Endothelial cell of umbilical vein (primary cell): ENCODE data around the gene CLIC5. TPM values are rescaled to one million over a fixed set of nuclear protein-coding genes. Genes with fewer than 3 reads are reported as not detected.

ENCODE experiments used
- BruUV-seq: library from RNA; stranded (reverse); fragments of 400-500 nt; replicated peaks from 2 replicates; lab custom pipeline; 2021; lab: Mats Ljungman, UMichigan
- CTCF ChIA-PET: fragments of 300-600, 350-600 bp; sonication (Branson Sonifier 250); formaldehyde crosslinking; loops from one replicate; lab custom pipeline; 2021; ENCODE audit warnings: antibody characterized with exemption, inconsistent platforms; lab: Charles Lee
- POLR2A ChIA-PET: fragments of 300-600, 350-600 bp; sonication (Branson Sonifier 250); formaldehyde crosslinking; loops from one replicate; lab custom pipeline; 2021; ENCODE audit warnings: antibody characterized with exemption, inconsistent platforms; lab: Charles Lee
- DNase-seq: peaks from one replicate; pipeline ENCODE4 v3.0.0-alpha.2; 2011; ENCODE audit warnings: low read depth, low spot score
- FAIRE-seq: peaks from 2 replicates; lab custom pipeline; 2011; peaks lifted over from hg19 to GRCh38; lab: Jason Lieb, UNC
- H2AFZ ChIP-seq: 2 replicates; pipeline ENCODE4 v1.6.0; 2012; ENCODE audit warnings: low read depth, low read length, control low read depth, inconsistent platforms
- H3K27ac ChIP-seq: 2 replicates; pipeline ENCODE4 v1.5.1; 2011; ENCODE audit warnings: low read depth, mild to moderate bottlenecking, control low read depth, low read length, moderate library complexity; ENCODE audit not compliant: insufficient read depth
- H3K27me3 ChIP-seq, 2 experiments: 2 replicates each; pipeline versions ENCODE4 v1.6.0 to v1.6.1; 2011; ENCODE audit warnings: low read length in 2 of 2, mixed read lengths in 1 of 2; ENCODE audit not compliant: control insufficient read depth in 2 of 2, insufficient read depth in 2 of 2
- H3K36me3 ChIP-seq, 2 experiments: 2 replicates in 1 of 2; 3 replicates in 1 of 2; pipeline ENCODE4 v1.5.1; 2011; ENCODE audit warnings: low read length in 2 of 2, mild to moderate bottlenecking in 1 of 2, moderate library complexity in 1 of 2; ENCODE audit not compliant: control insufficient read depth in 2 of 2, insufficient read depth in 2 of 2; ENCODE audit errors: extremely low read depth in 1 of 2
- H3K4me1 ChIP-seq: 3 replicates; pipeline ENCODE4 v1.5.1; 2011; ENCODE audit warnings: mild to moderate bottlenecking, low read length; ENCODE audit not compliant: control insufficient read depth, insufficient read depth; ENCODE audit errors: extremely low read depth
- H3K4me2 ChIP-seq: 2 replicates; pipeline ENCODE4 v1.6.1; 2011; ENCODE audit warnings: low read length, control low read depth, mixed read lengths; ENCODE audit not compliant: insufficient read depth
- H3K4me3 ChIP-seq, 3 experiments: fragments of 200-600 bp in 1 of 3; sonication (generic), shearing (Covaris generic) in 1 of 3; replicated peaks in 1 of 3; 2 replicates each; pipeline ENCODE4 v1.5.1; 2011 to 2016; ENCODE audit warnings: control low read depth in 3 of 3, low read length in 3 of 3, mild to moderate bottlenecking in 2 of 3, inconsistent platforms in 1 of 3, low read depth in 1 of 3, moderate library complexity in 1 of 3; ENCODE audit not compliant: insufficient read depth in 1 of 3
- H3K79me2 ChIP-seq: 2 replicates; pipeline ENCODE4 v1.6.0; 2012; ENCODE audit warnings: low read length, inconsistent platforms; ENCODE audit not compliant: control insufficient read depth, insufficient read depth
- H3K9ac ChIP-seq: replicated peaks from 2 replicates; pipeline ENCODE3; 2011; ENCODE audit warnings: low read length, control low read depth; ENCODE audit not compliant: insufficient read depth; ENCODE audit errors: extremely low read depth
- H3K9me1 ChIP-seq: replicated peaks from 3 replicates; pipeline ENCODE4 v1.6.0; 2011; ENCODE audit warnings: mild to moderate bottlenecking, low read length; ENCODE audit not compliant: control insufficient read depth, insufficient read depth; ENCODE audit errors: extremely low read depth
- H3K9me3 ChIP-seq: replicated peaks from 2 replicates; pipeline ENCODE4 v1.5.1; 2012; ENCODE audit warnings: low read length, inconsistent platforms; ENCODE audit not compliant: control insufficient read depth, insufficient read depth
- H4K20me1 ChIP-seq: replicated peaks from 2 replicates; pipeline ENCODE3; 2011; ENCODE audit warnings: mild to moderate bottlenecking, low read length; ENCODE audit not compliant: control insufficient read depth, insufficient read depth; ENCODE audit errors: extremely low read depth
- CTCF ChIP-seq, 2 donors: IDR thresholded peaks; 1 replicate in 1 of 2; 2 replicates in 1 of 2; pipeline ENCODE4 v1.5.1; 2011; ENCODE audit warnings: low read length in 2 of 2, mild to moderate bottlenecking in 2 of 2, moderate library complexity in 2 of 2, control low read depth in 1 of 2, inconsistent platforms in 1 of 2, low read depth in 1 of 2; ENCODE audit not compliant: insufficient read depth in 1 of 2; ENCODE audit errors: extremely low read depth in 1 of 2
- EZH2 ChIP-seq: IDR thresholded peaks from 2 replicates; pipeline ENCODE4 v1.6.1; 2012; ENCODE audit warnings: borderline replicate concordance, low read depth, mild to moderate bottlenecking, moderate library complexity, low read length, inconsistent platforms; ENCODE audit not compliant: severe bottlenecking
- FOS ChIP-seq: IDR thresholded peaks from 2 replicates; pipeline ENCODE4 v1.6.1; 2011; ENCODE audit warnings: mild to moderate bottlenecking, low read length, moderate library complexity, borderline replicate concordance; ENCODE audit not compliant: insufficient read depth
- GATA2 ChIP-seq: IDR thresholded peaks from 2 replicates; pipeline ENCODE4 v1.7.0; 2011; ENCODE audit warnings: low read depth, mild to moderate bottlenecking, moderate library complexity, mixed read lengths, low read length; ENCODE audit not compliant: insufficient read length, insufficient read depth
- JUN ChIP-seq: IDR thresholded peaks from 2 replicates; pipeline ENCODE4 v1.6.1; 2011; ENCODE audit warnings: borderline replicate concordance, low read depth; ENCODE audit not compliant: insufficient read length, insufficient read depth
- MAX ChIP-seq: IDR thresholded peaks from 2 replicates; pipeline ENCODE4 v1.6.1; 2011; ENCODE audit not compliant: insufficient read depth, insufficient read length
- MYC ChIP-seq: IDR thresholded peaks from one replicate; pipeline ENCODE4 v1.6.1; 2011; ENCODE audit warnings: mild to moderate bottlenecking, low read depth, low read length
- POLR2A ChIP-seq: IDR thresholded peaks from 2 replicates; pipeline ENCODE4 v1.6.1; 2012; ENCODE audit warnings: low read depth, mild to moderate bottlenecking, control low read depth, low read length
- POLR2AphosphoS5 ChIP-seq: IDR thresholded peaks from 2 replicates; pipeline ENCODE4 v1.6.1; 2012; ENCODE audit warnings: low read depth, mild to moderate bottlenecking, control low read depth, low read length, moderate library complexity; ENCODE audit not compliant: insufficient read depth
- dilution Hi-C: fragments of 300-500 bp; cut with MboI; formaldehyde crosslinking; loops from one replicate; pipeline ENCODE4 v1.15.0; 2019; ENCODE audit warnings: low sequenced_read_pairs; ENCODE audit not compliant: extremely low pct_ligation_motif_present
- intact Hi-C: fragments of 100-400 bp; cut with micrococcal nuclease; formaldehyde crosslinking; loops from one replicate; pipeline ENCODE4 v1.10.0; 2022
- polyA plus RNA-seq, 4 experiments: library from polyadenylated mRNA; depleted of rRNA in 3 of 4; stranded (reverse) in 3 of 4; unstranded in 1 of 4; fragments of >200 nt; gene quantifications; 2 replicates each; pipeline versions ENCODE4 v1.2.1 to v1.2.3, GENCODE V29; 2011 to 2012; ENCODE audit warnings: missing spikeins in 1 of 4
- total RNA-seq: library from RNA; stranded (reverse); gene quantifications from 2 replicates; pipeline ENCODE4 v1.2.3, GENCODE V29; 2021

CLIC5 gene
- total and polyA plus RNA-seq, 2 donors (not counting 3 experiments of a cell fraction or from before 2014, with no cell fraction given): 0.07 TPM; not detected in 1

GRCh38 chr6:45837541-45838200, 178.0 kb downstream of the CLIC5 start:
- dilution Hi-C loops: no loop called here
- ChIA-PET POLR2A (no interaction called here), CTCF (no interaction called here)
- H3K4me1 ChIP-seq: no peaks in the 10 kb centered on the region
- H2AFZ ChIP-seq: no peak overlapping the region
- H3K79me2 ChIP-seq: no peaks in the 10 kb centered on the region
- no peak overlapping the region for H3K27ac ChIP-seq
- intact Hi-C loops: no loop called here
- no peaks in the 10 kb centered on the region for H3K9me1 ChIP-seq
- DNase-seq (no peak), FAIRE-seq (no peak)
- H3K4me2 ChIP-seq: no peak overlapping the region
- H3K27me3 ChIP-seq: no peaks in the 10 kb centered on the region
- H3K4me3 ChIP-seq: no peak overlapping the region
- no peaks in the 10 kb centered on the region for H4K20me1 ChIP-seq
- no peaks in the 10 kb centered on the region for H3K9me3 ChIP-seq
- H3K36me3 ChIP-seq: no peaks in the 10 kb centered on the region
- BruUV-seq: no TSS peak
- TF ChIP-seq EZH2 (no peak), MAX (no peak), CTCF (IDR thresholded peaks at IDR 0.05; ENCODE audit: extremely low read depth in 1 of 2, insufficient read depth in 1 of 2, low read depth in 1 of 2, low read length in 2 of 2) (no peak), POLR2A (no peak), GATA2 (no peak), JUN (no peak), POLR2AphosphoS5 (no peak), MYC (no peak), FOS (no peak)
- H3K9ac ChIP-seq: no peak overlapping the region
